RPMI7951 (cell line): ENCODE data around the gene RAD51B. TPM values are rescaled to one million over a fixed set of nuclear protein-coding genes. Genes with fewer than 3 reads are reported as not detected.
A peak's percentile ranks its signal among the peaks of the same experiment; 100 is the strongest.

Experiments used
- DNase-seq: peaks from one replicate; pipeline ENCODE4 v3.0.0-alpha.2; 2012; ENCODE audit warnings: low read depth
- total RNA-seq: library from RNA; depleted of rRNA; stranded (reverse); fragments of >200 nt; shearing (Covaris generic); gene quantifications from 2 replicates; pipeline ENCODE4 v1.2.3, GENCODE V29; 2014

Gene RAD51B
- total RNA-seq, 1 experiment from 2014 or later, result 10.9 TPM

GRCh38 chr14:68681256-68682011, 861.9 kb downstream of the RAD51B start:
- no peak for DNase-seq

GRCh38 chr14:68682166-68683103, 862.9 kb downstream of the RAD51B start:
- peak; percentile 97 for DNase-seq

- DNase-seq, result peak; percentile 74
Observed at GRCh38 chr14:68683326-68683725, 863.7 kb downstream of the RAD51B start.

GRCh38 chr14:68684466-68685418, 865.2 kb downstream of the RAD51B start:
- DNase-seq, result no peak

DNA sequence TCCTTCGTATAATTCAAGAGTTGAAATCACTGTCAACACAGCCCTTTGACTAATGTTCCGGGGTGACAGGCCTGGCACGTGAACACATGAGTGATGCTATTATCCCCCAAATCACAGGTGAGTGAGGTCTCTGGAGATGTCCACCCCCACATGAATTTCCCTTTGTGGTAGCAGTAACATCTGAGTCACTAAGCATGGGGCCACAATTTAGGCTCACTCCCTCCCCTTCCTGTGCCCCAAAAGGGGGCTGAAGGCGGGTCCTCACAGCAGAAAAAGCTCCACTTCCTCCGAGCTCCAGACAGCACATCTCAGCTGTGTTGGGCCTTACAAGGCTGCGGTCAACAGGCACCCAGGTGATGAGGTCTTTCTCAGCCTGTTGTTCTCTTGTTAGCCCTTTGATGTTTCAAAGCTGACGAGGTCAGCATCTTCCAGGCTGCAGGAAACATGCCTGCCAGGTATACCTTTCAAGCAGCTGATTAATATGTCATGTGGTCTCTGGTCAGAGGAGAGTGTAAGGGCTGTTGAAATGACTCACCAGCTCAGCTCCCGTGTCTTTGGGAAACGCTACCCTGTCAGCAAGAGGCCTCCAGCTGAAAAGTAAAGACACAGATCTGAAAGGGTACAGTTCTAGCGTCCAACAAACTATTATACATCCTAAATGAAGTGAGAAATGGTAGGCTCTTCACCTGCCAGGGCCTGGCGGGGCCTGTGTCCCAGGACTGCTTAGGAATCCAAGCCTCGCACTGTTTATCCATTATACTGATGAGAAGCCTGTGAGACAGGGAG, 866.0 kb downstream of the RAD51B start:
- DNase-seq, result peak; percentile 79

GRCh38 chr14:68686205-68686465, 866.6 kb downstream of the RAD51B start:
- no peak for DNase-seq

DNA sequence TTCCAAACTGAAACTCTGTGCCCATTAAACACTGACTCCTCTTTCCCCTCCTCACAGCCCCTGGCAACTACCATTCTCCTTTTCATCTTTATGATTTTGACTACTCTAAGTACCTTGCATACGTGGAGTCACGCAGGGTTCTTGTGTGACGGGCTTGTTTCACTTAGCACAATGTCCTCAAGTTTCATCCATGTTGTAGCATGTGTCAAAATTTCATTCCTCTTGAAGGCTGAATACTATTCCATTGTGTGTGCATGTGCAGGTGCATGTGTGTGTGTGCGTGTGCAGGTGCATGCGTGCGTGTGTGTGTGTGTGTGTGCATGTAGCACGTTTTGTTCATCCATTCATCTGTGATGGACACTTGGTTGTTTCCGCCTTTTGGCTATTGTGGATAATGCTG, 867.1 kb downstream of the RAD51B start:
- no peak for DNase-seq

GRCh38 chr14:68687746-68688145, 868.2 kb downstream of the RAD51B start:
- peak; percentile 93 for DNase-seq

- no peak for DNase-seq
Observed at GRCh38 chr14:68688872-68689371, 869.3 kb downstream of the RAD51B start.

DNA sequence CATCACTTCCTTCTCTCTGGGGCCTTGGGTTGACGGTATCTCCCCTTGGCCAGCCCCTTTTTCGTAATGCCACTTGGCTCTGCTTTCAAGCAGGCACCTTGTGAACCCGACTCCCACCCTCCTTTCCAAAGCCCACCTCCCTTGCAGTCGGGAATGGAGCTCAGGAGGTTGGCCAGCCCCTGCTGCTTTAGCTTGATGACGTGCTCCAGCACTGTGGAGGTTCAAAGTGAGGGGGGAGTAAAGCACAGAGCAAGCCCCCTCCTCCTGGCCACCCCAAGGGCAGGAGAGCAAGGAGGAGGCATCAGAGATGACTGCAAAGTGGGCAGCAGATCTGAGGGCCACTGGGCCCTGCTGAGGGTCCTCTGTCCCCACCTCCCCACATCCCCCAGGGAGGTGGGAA, 869.9 kb downstream of the RAD51B start:
- no peak for DNase-seq

GRCh38 chr14:68690089-68690958, 870.7 kb downstream of the RAD51B start:
- no peak for DNase-seq

DNA sequence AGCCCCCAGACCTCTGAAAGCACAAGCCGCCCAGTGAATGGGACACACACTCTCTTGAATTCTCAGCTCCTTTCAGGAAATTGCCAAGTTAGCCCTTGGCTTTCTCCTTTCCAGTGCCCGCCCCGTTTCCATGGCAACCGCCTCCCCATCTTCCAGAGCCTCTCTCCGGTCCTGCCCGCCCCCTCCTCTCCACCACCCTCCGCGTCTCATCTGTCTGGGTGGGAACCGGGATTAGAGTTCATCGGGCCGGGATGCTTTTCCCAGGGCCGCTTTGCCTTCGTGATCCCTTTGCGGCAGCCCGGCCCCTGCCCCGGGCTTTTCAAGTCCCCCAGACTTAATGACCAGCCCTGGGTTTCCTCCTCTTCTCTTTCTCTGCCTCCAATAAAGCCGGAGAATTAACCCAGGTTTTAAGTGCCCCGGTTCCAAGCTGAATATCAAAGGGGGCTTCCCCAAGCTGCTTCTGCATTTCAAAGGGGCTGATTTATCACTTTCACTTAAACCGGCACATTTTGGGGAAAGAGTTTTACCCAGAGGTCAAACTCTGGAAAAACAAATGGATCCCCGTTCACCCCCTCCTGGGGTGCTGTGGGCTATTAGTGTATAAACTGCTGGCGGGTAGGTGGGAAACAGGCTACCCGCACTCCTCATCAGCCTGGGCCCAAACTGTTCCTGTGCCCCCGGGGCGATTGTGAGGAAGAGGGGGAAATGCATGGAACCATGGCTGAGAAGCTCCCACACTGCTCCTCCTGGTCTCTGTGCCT, 871.6 kb downstream of the RAD51B start:
- no peak for DNase-seq

- no peak for DNase-seq
Observed at GRCh38 chr14:68691792-68692118, 872.2 kb downstream of the RAD51B start.

GRCh38 chr14:68692216-68692615, 872.6 kb downstream of the RAD51B start:
- DNase-seq, result no peak

DNA sequence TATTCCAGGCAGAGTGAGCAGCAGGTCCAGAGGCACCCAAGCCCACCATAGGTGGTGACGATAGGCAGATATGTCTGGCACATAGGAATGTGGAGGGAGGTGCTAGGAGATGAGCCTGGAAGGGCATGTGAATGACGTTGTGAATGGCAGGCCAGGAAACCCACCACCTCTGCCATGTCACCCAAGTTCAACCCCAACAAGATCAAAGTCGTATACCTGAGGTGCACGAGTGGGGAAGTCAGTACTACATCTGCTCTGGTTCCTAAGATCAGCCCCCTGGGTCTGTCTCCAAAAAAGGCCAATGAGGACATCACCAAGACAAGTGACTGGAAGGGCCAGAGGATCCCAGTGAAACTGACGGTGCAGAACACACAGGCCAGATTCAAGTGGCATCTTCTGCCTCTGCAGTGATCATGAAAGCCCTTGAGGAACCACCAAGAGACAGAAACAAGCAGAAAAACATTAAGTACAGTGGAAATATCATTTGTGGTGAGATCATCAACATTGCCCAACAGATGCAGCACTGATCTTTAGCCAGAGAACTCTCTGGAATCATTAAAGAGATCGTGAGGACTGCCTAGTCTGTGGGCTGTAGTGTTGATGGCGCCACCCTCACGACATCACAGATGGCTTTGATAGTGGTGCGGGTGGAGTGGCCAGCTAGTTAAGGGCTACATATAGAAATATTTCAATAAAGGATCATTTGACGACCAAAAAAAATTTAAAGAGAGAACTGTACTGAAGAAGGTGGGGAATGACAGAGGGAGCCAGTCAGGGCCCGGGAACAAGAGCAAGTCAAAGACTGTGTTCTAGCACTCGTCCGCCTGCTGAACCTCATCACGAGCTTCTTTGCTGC, 873.6 kb downstream of the RAD51B start:
- peak; percentile 46 for DNase-seq

GRCh38 chr14:68693926-68694325, 874.3 kb downstream of the RAD51B start:
- no peak for DNase-seq

DNA sequence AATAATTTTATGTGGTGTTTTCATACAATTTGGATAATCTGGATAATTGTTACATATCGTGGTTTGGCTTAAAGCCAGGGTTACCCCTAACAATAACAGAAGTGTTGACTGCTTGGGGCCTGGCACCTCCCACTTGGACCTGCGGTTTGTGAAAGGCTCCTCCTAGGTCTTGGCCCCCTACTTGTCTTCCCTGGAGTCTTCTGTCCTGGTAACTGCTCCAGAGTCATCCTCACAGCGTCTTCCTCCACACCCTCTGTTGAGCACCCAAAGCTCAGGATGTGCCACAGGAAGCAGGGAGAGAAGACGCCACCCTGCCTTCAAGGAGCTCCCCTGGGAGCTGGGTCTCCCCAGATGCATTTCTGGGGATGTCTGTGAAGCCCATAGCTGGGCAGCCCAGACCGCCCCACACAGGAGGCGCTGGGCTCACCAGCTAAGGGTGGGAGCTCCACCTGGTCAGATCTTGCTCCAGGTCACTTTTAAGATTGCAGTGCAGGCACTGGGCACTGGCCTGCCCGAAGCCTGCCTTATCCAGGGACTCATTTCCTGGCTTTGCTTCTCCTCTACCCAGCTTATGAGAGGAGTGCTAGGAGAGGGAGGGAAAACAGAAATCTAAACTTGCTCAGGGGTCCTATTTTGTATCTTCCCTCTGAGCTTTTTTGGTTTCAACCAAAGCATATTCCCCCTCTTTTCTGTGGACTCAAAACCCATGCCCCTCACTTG, 875.1 kb downstream of the RAD51B start:
- peak; percentile 72 for DNase-seq

DNA sequence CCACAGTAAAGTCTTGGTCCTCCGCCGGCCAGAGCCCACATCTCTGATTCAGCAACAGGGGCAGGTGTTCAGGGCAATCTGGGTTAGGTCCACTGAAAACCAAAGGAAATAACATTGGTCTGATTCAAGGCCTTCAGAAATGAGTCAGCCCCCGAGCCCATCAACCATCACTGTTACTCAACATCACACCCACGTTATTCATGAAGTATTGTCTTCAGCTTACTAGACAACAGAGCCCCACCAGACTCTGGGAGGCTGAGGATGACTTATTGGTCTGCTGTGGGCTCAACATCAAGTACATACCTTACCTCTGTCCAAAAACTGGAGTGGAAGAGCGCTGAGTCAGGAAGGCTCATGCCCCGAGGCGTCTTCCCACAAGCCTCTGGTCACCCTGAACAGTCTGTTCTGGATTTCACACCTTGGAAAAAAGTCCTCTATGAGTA, 875.8 kb downstream of the RAD51B start:
- DNase-seq, result peak; percentile 100
